NCI-H1417 (cell line): Measurements from ENCODE around the gene NARS2.

Experiments used
- DNase-seq, 3 experiments: peaks; one replicate each; lab custom pipeline; 2025; lab: John Stamatoyannopoulos, UW

Gene NARS2

GRCh38 chr11:78432058-78432515, 142.6 kb downstream of the NARS2 start:
- DNase-seq, result peak in 2 of 3 experiments; percentile 4 to 28

GRCh38 chr11:78429660-78430059, 145.0 kb downstream of the NARS2 start:
- no peak for DNase-seq

- no peak for DNase-seq
Observed at GRCh38 chr11:78429209-78429608, 145.5 kb downstream of the NARS2 start.

- DNase-seq, result no peak
Observed at GRCh38 chr11:78428773-78429172, 145.9 kb downstream of the NARS2 start.

GRCh38 chr11:78428266-78428636, 146.4 kb downstream of the NARS2 start:
- DNase-seq, result no peak

- no peak for DNase-seq
Observed at GRCh38 chr11:78427615-78428265, 146.9 kb downstream of the NARS2 start.

GRCh38 chr11:78426845-78427244, 147.8 kb downstream of the NARS2 start:
- DNase-seq, result no peak

- no peak for DNase-seq
Observed at GRCh38 chr11:78425399-78426070, 149.1 kb downstream of the NARS2 start.

GRCh38 chr11:78424334-78425270, 150.1 kb downstream of the NARS2 start:
- DNase-seq, result no peak

- no peak for DNase-seq
Observed at GRCh38 chr11:78423241-78423640, 151.4 kb downstream of the NARS2 start.

- DNase-seq, result peak; percentile 62 to 87 (median 71)
Observed at GRCh38 chr11:78420796-78421209, 153.9 kb downstream of the NARS2 start.

- DNase-seq, result peak; percentile 52 to 83 (median 72)
Observed at GRCh38 chr11:78420255-78420764, 154.4 kb downstream of the NARS2 start.

- peak in 1 of 3 experiments; percentile 48 for DNase-seq
Observed at GRCh38 chr11:78419327-78419726, 155.3 kb downstream of the NARS2 start.

- DNase-seq, result peak in 2 of 3 experiments; percentile 34 to 63
Observed at GRCh38 chr11:78418584-78419211, 156.0 kb downstream of the NARS2 start.

GRCh38 chr11:78417888-78418583, 156.6 kb downstream of the NARS2 start:
- peak; percentile 90 to 98 (median 96) for DNase-seq

GRCh38 chr11:78417175-78417887, 157.3 kb downstream of the NARS2 start, which contains the start of gene GAB2:
TSS of gene GAB2 (minus strand) at chr11:78417820. CDS start at chr11:78417720, 100 bp downstream.
- peak; percentile 54 to 91 (median 87) for DNase-seq

GRCh38 chr11:78416285-78417174, 158.1 kb downstream of the NARS2 start:
- DNase-seq, result peak; percentile 56 to 95 (median 91)

- DNase-seq, result no peak
Observed at GRCh38 chr11:78415338-78415737, 159.3 kb downstream of the NARS2 start.
